Hindlimb muscle (tissue), 1 donor: ENCODE measurements around the gene EFCAB13. TPM values are rescaled to one million over a fixed set of nuclear protein-coding genes. Genes with fewer than 3 reads are reported as not detected.

Experiments used
- DNase-seq: peaks from one replicate; pipeline ENCODE4 v3.0.0-alpha.2; 2013
- polyA plus RNA-seq: library from polyadenylated mRNA; unstranded; fragments of 120-200 nt; gene quantifications from one replicate; pipeline ENCODE4 v1.2.1, GENCODE V29; 2013; ENCODE audit not compliant: insufficient read length

The EFCAB13 gene
- polyA plus RNA-seq, 1 donor = 5.2 TPM

GRCh38 chr17:47295037-47295873, 28.5 kb upstream of the EFCAB13 start:
- DNase-seq = no peak

- DNase-seq = no peak
Observed at GRCh38 chr17:47295874-47296255, 27.9 kb upstream of the EFCAB13 start.

GRCh38 chr17:47297661-47298400, 25.9 kb upstream of the EFCAB13 start:
- DNase-seq = no peak

GRCh38 chr17:47298712-47299111, 25.0 kb upstream of the EFCAB13 start:
- no peak for DNase-seq

GRCh38 chr17:47299239-47299910, 24.4 kb upstream of the EFCAB13 start:
- DNase-seq = no peak

- no peak for DNase-seq
Observed at GRCh38 chr17:47300718-47301117, 23.0 kb upstream of the EFCAB13 start.

- no peak for DNase-seq
Observed at GRCh38 chr17:47301161-47301560, 22.6 kb upstream of the EFCAB13 start.

- DNase-seq = no peak
Observed at GRCh38 chr17:47301831-47302230, 21.9 kb upstream of the EFCAB13 start.

GRCh38 chr17:47304186-47304585, 19.6 kb upstream of the EFCAB13 start:
- DNase-seq = no peak

- no peak for DNase-seq
Observed at GRCh38 chr17:47305302-47305923, 18.3 kb upstream of the EFCAB13 start.

GRCh38 chr17:47310186-47310733, 13.5 kb upstream of the EFCAB13 start:
- DNase-seq = no peak

- DNase-seq = no peak
Observed at GRCh38 chr17:47311420-47311819, 12.3 kb upstream of the EFCAB13 start.

GRCh38 chr17:47315451-47316266, 8.1 kb upstream of the EFCAB13 start:
- peak; percentile 77 for DNase-seq

- peak; percentile 62 for DNase-seq
Observed at GRCh38 chr17:47316311-47316710, 7.4 kb upstream of the EFCAB13 start.

- DNase-seq = no peak
Observed at GRCh38 chr17:47317119-47317518, 6.6 kb upstream of the EFCAB13 start.

- DNase-seq = no peak
Observed at GRCh38 chr17:47318197-47318918, 5.4 kb upstream of the EFCAB13 start.

- DNase-seq = no peak
Observed at GRCh38 chr17:47320879-47321502, 2.8 kb upstream of the EFCAB13 start.

- DNase-seq = peak; percentile 68
Observed at GRCh38 chr17:47324224-47325020, 667 bp downstream of the EFCAB13 start.

- no peak for DNase-seq
Observed at GRCh38 chr17:47325176-47325575, 1.4 kb downstream of the EFCAB13 start.

- no peak for DNase-seq
Observed at GRCh38 chr17:47330548-47330947, 6.8 kb downstream of the EFCAB13 start.
